GM10266 (cell line): Measurements from ENCODE around the gene SCNN1B.

Source experiments
- DNase-seq: peaks from one replicate; pipeline ENCODE4 v3.0.0; 2012; ENCODE audit errors: extremely low spot score
- TF ChIP-seq, protein P1 (sequence below): IDR thresholded peaks from 2 replicates; pipeline ENCODE4 v1.5.1; 2012; ENCODE audit warnings: mild to moderate bottlenecking, low read depth; ENCODE audit not compliant: control insufficient read depth, insufficient read depth; ENCODE audit errors: missing control alignments

The SCNN1B gene

DNA sequence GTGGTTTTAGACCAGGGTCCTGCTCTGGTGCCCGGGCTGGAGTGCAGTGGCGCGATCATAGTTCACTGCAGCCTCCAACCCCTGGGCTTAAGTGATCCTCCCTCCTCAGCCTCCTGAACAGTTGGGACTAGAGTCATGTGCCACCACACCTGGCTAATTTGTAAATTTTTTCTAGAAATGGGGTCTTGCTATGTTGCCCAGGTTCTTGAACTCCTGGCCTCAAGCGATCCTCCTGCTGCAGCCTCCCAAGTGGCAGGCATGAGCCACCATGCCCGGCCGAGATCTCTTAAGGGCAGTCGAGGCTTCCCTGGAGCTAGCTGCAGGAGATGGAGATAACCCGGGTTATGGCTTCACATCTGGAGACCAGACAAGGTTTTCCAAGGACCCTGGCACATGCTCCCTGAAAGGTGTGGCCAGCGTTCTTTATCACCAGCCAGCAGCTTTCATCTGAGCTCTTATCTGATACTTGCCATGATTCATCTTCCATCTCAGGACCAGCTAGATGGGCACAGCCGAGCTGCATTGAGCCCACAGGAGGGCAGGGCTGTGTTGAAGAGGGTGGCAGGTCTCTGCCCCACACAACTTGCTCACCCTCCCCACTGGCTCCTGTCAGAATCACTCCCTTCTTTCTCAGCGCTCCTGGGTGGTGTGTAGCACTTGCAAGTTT lies 28.6 kb downstream of the SCNN1B start:
- no peak for DNase-seq

DNA sequence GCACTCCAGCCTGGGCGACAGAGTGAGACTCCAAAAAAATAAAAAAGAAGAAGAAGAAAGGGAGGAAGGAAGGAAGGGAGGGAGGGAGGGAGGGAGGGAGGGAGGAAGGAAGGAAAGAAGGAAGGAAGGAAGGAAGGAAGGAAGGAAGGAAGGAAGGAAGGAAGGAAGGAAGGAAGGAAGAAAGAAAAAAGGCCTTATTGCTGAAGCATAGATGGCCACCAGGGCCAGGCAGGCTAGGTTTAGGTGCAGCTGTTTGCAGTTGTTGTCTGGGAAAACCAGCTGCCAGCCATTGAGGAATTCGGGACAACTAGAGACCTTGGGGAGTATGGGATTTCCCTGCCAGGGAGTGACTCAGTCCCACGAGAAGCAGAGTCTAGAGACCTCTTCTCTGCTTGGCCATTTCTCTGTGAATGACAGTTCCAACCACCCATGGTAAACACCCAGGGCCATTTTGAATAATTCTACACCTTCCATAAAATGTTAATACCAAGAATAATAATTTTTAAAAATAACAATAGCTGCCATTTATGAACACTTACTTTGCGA lies 31.0 kb downstream of the SCNN1B start:
- no peak for DNase-seq
- TF ChIP-seq, protein P1, sequence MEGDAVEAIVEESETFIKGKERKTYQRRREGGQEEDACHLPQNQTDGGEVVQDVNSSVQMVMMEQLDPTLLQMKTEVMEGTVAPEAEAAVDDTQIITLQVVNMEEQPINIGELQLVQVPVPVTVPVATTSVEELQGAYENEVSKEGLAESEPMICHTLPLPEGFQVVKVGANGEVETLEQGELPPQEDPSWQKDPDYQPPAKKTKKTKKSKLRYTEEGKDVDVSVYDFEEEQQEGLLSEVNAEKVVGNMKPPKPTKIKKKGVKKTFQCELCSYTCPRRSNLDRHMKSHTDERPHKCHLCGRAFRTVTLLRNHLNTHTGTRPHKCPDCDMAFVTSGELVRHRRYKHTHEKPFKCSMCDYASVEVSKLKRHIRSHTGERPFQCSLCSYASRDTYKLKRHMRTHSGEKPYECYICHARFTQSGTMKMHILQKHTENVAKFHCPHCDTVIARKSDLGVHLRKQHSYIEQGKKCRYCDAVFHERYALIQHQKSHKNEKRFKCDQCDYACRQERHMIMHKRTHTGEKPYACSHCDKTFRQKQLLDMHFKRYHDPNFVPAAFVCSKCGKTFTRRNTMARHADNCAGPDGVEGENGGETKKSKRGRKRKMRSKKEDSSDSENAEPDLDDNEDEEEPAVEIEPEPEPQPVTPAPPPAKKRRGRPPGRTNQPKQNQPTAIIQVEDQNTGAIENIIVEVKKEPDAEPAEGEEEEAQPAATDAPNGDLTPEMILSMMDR, result no peak

More for the DNA sequence above, 28.6 kb downstream of the SCNN1B start:
- TF ChIP-seq, protein P1, result no peak

DNA sequence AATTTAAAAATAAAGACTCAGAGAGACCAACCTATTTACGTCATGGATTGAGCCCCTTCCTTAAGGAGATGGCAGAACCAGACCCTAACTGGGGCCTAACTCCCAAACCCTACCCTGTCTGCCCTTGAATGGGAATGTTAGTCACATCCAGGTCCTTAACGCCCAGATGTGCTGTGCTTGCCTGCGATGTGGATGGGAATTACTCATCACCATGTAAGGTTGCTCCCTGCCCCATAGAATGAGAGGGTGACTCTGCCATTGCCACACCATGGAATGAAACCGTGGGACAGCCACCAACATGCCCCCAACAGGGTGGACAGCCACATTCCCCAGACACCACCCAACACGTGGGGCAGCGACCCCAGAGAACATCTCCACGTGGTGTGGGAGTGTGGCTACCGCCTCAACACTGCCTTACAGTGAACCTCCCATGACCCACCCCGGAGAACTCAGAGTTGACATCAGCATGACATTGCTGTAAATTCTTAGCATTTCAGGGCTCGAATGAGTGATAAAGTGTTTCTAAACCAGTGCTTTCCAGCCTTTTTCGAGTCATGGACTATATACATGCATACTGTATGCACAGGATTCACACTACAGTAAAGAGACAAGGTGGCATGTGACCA lies 31.8 kb downstream of the SCNN1B start:
- TF ChIP-seq, protein P1, result no peak
- DNase-seq, result no peak

DNA sequence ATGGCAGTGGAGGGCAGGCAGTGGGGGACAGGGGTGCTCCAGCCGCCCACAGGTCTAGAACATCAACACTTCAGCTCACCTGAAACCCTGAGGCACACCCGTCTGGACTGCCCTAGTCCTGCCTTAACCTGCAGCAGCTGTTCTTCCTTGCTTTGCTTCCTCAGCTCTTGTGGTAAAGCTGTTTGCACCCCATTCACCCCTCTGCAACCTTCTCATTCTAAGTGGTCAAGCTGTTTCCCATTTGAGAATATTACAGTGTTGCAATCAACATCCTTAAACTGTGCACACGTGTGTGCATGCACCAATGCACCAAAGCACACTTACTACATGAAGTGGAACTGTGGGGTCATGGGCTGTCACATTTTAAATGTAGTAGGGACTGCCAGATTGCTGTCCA lies 32.4 kb downstream of the SCNN1B start:
- no peak for DNase-seq
- TF ChIP-seq, protein P1, result no peak

DNA sequence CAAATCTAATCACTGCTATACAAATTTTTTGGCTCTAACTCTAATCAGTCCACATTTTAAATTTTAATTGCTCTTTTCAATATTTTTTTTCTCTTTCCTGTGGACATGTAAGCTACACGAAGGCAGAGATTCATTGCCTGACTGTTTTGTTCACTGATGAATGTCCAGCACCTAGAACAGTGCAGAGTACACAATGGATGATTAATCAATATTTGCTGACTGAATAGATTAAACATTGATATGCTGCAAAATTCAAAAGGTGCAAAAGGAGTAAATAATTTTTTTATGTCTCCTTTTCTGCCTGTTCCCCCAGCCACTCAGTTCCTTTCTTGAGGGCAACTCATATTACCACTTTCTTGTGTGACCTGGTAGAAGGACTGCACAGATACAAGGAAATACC lies 32.8 kb downstream of the SCNN1B start:
- TF ChIP-seq, protein P1, result no peak
- no peak for DNase-seq

DNA sequence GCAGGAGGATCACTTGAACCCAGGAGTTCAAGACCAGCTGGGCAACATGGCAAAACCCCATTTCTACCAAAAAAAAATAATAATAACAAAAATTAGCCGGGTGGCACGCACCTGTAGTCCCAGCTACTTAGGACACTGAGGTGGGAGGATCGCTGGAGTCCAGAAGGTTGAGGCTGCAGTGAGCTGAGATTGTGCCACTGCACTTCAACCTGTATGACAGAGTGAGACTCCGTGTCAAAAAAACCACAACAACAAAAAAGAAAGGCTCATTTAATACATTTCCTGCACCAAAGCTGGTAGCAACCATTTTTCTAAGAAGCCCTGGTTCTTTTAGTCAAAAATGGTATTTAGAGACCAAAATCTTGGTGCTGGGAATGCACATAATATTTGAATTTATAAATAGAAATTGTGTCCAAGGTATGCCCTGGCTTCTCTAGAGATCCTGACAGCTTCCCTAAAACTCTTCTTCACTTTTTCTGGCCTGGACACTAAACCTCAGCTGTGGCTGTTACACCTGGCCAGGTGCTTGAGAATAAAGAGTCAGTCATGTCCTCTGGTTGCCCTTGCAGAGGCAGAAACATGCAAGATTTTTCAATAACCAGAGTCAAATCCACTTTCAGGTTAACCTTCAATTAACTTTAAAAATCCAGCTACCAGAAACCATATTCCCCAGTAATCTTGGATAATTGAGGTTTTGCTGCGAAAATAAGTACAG lies 35.9 kb downstream of the SCNN1B start:
- no peak for DNase-seq
- TF ChIP-seq, protein P1, result no peak
